ENCODE measurements around the gene MED20. TPM values are rescaled to one million over a fixed set of nuclear protein-coding genes. Genes with fewer than 3 reads are reported as not detected.

MED20 gene
- total and polyA plus RNA-seq, 2 of the 8 experiments (the other 6 are each of a cell fraction or from before 2014, with no cell fraction given) = 38.7 to 51.8 TPM

- TF ChIP-seq, protein P1, sequence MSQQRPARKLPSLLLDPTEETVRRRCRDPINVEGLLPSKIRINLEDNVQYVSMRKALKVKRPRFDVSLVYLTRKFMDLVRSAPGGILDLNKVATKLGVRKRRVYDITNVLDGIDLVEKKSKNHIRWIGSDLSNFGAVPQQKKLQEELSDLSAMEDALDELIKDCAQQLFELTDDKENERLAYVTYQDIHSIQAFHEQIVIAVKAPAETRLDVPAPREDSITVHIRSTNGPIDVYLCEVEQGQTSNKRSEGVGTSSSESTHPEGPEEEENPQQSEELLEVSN (IDR thresholded peaks at IDR 0.05) = peak; percentile 48
- TF ChIP-seq MAFK (IDR thresholded peaks at IDR 0.05; ENCODE audit: low read depth, low read length) (no peak), BRCA1 (IDR thresholded peaks at IDR 0.05; ENCODE audit: low read depth, low read length) (no peak), TAF7 (optimal IDR thresholded peaks at IDR 0.05; ENCODE audit: borderline replicate concordance, low read depth, low read length) (no peak), MAX (IDR thresholded peaks at IDR 0.05) (peak; percentile 50), NRF1 (IDR thresholded peaks at IDR 0.05; ENCODE audit: low read depth, low read length) (no peak), GABPA (IDR thresholded peaks at IDR 0.05; ENCODE audit: borderline replicate concordance, insufficient read depth, low read length) (no peak), POU5F1 (IDR thresholded peaks at IDR 0.05; ENCODE audit: low read depth, low read length) (no peak), CHD1 (IDR thresholded peaks at IDR 0.05; ENCODE audit: low read depth, low read length) (no peak), PHF8 (conservative IDR thresholded peaks at IDR 0.05; ENCODE audit: low read depth, low read length) (no peak), KDM5A (IDR thresholded peaks at IDR 0.05; ENCODE audit: low read length) (no peak), SP4 (IDR thresholded peaks at IDR 0.05; ENCODE audit: low read length) (no peak), EZH2 (IDR thresholded peaks at IDR 0.05; ENCODE audit: low read depth, low read length, severe bottlenecking) (no peak), SAP30 (IDR thresholded peaks at IDR 0.05; ENCODE audit: insufficient read depth, insufficient replicate concordance, low read length) (peak; percentile 11)
Measured at GRCh38 chr6:41939848-41940758, 19.2 kb upstream of the MED20 start (continued).
